ENCODE results near the gene TSPAN1. TPM values are rescaled to one million over a fixed set of nuclear protein-coding genes. Genes with fewer than 3 reads are reported as not detected.
A peak's percentile ranks its signal among the peaks of the same experiment; 100 is the strongest.

Gene TSPAN1
- total RNA-seq, 1 donor from 2014 or later = 1.1 TPM

- TF ChIP-seq CTCF (IDR thresholded peaks at IDR 0.05; ENCODE audit: unreplicated experiment) = no peak
- Mint-ChIP-seq H3K4me1 (ENCODE audit: unreplicated experiment) (peaks cover 7% of the 10 kb centered on the region), H3K36me3 (ENCODE audit: low read depth, unreplicated experiment) (peaks cover 32% of the 10 kb centered on the region), H3K4me3 (ENCODE audit: unreplicated experiment) (no peak overlapping the region), H3K9me3 (ENCODE audit: unreplicated experiment) (no peaks in the 10 kb centered on the region), H3K27me3 (ENCODE audit: unreplicated experiment) (peaks cover 6% of the 10 kb centered on the region), H3K27ac (ENCODE audit: unreplicated experiment) (no peak overlapping the region)
- no peak for DNase-seq (ENCODE audit: low spot score)
Measured at GRCh38 chr1:46196609-46197008, 21.7 kb downstream of the TSPAN1 start.

GRCh38 chr1:46197560-46197963 lies 22.7 kb downstream of the TSPAN1 start:
- H3K27me3 Mint-ChIP-seq (ENCODE audit: unreplicated experiment) = peaks cover 6% of the 10 kb centered on the region
- peak overlapping the region; percentile 89 for H3K4me3 Mint-ChIP-seq (ENCODE audit: unreplicated experiment)
- H3K27ac Mint-ChIP-seq (ENCODE audit: unreplicated experiment) = no peak overlapping the region
- H3K4me1 Mint-ChIP-seq (ENCODE audit: unreplicated experiment) = peaks cover 7% of the 10 kb centered on the region
- no peak for TF ChIP-seq CTCF (IDR thresholded peaks at IDR 0.05; ENCODE audit: unreplicated experiment)
- H3K9me3 Mint-ChIP-seq (ENCODE audit: unreplicated experiment) = no peaks in the 10 kb centered on the region
- H3K36me3 Mint-ChIP-seq (ENCODE audit: low read depth, unreplicated experiment) = peaks cover 26% of the 10 kb centered on the region
- DNase-seq (ENCODE audit: low spot score) = no peak

GRCh38 chr1:46197964-46198811 lies 23.3 kb downstream of the TSPAN1 start, which contains the start of gene POMGNT1:
TSS of gene POMGNT1 (minus strand) at chr1:46198434. CDS start at chr1:46197821, 613 bp downstream.
- peak; percentile 72 for DNase-seq (ENCODE audit: low spot score)
- TF ChIP-seq CTCF (IDR thresholded peaks at IDR 0.05; ENCODE audit: unreplicated experiment) = no peak

GRCh38 chr1:46199233-46199749 lies 24.4 kb downstream of the TSPAN1 start:
- no peak overlapping the region for H3K27ac Mint-ChIP-seq (ENCODE audit: unreplicated experiment)
- H3K9me3 Mint-ChIP-seq (ENCODE audit: unreplicated experiment) = no peaks in the 10 kb centered on the region
- no peak for TF ChIP-seq CTCF (IDR thresholded peaks at IDR 0.05; ENCODE audit: unreplicated experiment)
- H3K27me3 Mint-ChIP-seq (ENCODE audit: unreplicated experiment) = peaks cover 4% of the 10 kb centered on the region
- peaks cover 19% of the 10 kb centered on the region for H3K36me3 Mint-ChIP-seq (ENCODE audit: low read depth, unreplicated experiment)
- H3K4me3 Mint-ChIP-seq (ENCODE audit: unreplicated experiment) = no peak overlapping the region
- DNase-seq (ENCODE audit: low spot score) = no peak
- peaks cover 15% of the 10 kb centered on the region for H3K4me1 Mint-ChIP-seq (ENCODE audit: unreplicated experiment)

More at GRCh38 chr1:46197964-46198811, 23.3 kb downstream of the TSPAN1 start, which contains the start of gene POMGNT1:
- peaks cover 4% of the 10 kb centered on the region for H3K27me3 Mint-ChIP-seq (ENCODE audit: unreplicated experiment)
- peaks cover 22% of the 10 kb centered on the region for H3K36me3 Mint-ChIP-seq (ENCODE audit: low read depth, unreplicated experiment)
- peaks cover 12% of the 10 kb centered on the region for H3K4me1 Mint-ChIP-seq (ENCODE audit: unreplicated experiment)
- H3K9me3 Mint-ChIP-seq (ENCODE audit: unreplicated experiment) = no peaks in the 10 kb centered on the region
- peak within 1 kb of the TSS; percentile 89 for H3K4me3 Mint-ChIP-seq (ENCODE audit: unreplicated experiment)
- H3K27ac Mint-ChIP-seq (ENCODE audit: unreplicated experiment) = no peak within 1 kb of the TSS
